BE2C (cell line): ENCODE data around the gene HOXB3.

Experiments used
- DNase-seq: peaks from one replicate; pipeline ENCODE4 v3.0.0-alpha.2; 2020
- H3K27me3 ChIP-seq: fragments of 250-450 bp; sonication (Bioruptor Pico); 2 replicates; pipeline ENCODE4 v1.5.1; 2020; ENCODE audit warnings: mild to moderate bottlenecking
- H3K36me3 ChIP-seq: fragments of 250-450 bp; sonication (Bioruptor Pico); 2 replicates; pipeline ENCODE4 v1.5.1; 2020; ENCODE audit warnings: mild to moderate bottlenecking
- H3K4me1 ChIP-seq: fragments of 250-450 bp; sonication (Bioruptor Pico); 2 replicates; pipeline ENCODE4 v1.5.1; 2020
- H3K4me3 ChIP-seq: 2 replicates; pipeline ENCODE4 v1.5.1; 2011; ENCODE audit warnings: low read depth, low read length
- H3K9me3 ChIP-seq: fragments of 250-450 bp; sonication (Bioruptor Pico); 2 replicates; pipeline ENCODE4 v1.5.1; 2020
- CTCF ChIP-seq: IDR thresholded peaks from 2 replicates; pipeline ENCODE4 v1.5.1; 2012; ENCODE audit warnings: mild to moderate bottlenecking, low read depth, low read length

Gene HOXB3

GRCh38 chr17:48546924-48547807 is 42.9 kb downstream of the HOXB3 start:
- no peak for TF ChIP-seq CTCF
- H3K9me3 ChIP-seq: no peaks in the 10 kb centered on the region; the same call in 1 of the 2 replicates
- no peak for DNase-seq
- H3K4me1 ChIP-seq: no peaks in the 10 kb centered on the region
- H3K4me3 ChIP-seq: no peak overlapping the region
- no peaks in the 10 kb centered on the region for H3K36me3 ChIP-seq
- peaks cover 92% of the 10 kb centered on the region for H3K27me3 ChIP-seq

- no peak overlapping the region for H3K4me3 ChIP-seq
- DNase-seq: no peak
Observed at GRCh38 chr17:48546137-48546923, 43.7 kb downstream of the HOXB3 start.

GRCh38 chr17:48545539-48545938 is 44.5 kb downstream of the HOXB3 start:
- Histone ChIP-seq H3K9me3 (no peaks in the 10 kb centered on the region), H3K4me3 (no peak overlapping the region), H3K36me3 (no peaks in the 10 kb centered on the region), H3K4me1 (no peaks in the 10 kb centered on the region), H3K27me3 (peaks cover 96% of the 10 kb centered on the region)
- no peak for DNase-seq
- TF ChIP-seq CTCF: no peak

More at GRCh38 chr17:48546137-48546923, 43.7 kb downstream of the HOXB3 start:
- H3K9me3 ChIP-seq: no peaks in the 10 kb centered on the region; the same call in 1 of the 2 replicates
- H3K36me3 ChIP-seq: no peaks in the 10 kb centered on the region
- H3K27me3 ChIP-seq: peaks cover 92% of the 10 kb centered on the region
- H3K4me1 ChIP-seq: no peaks in the 10 kb centered on the region
- TF ChIP-seq CTCF: no peak

GRCh38 chr17:48545022-48545375 is 45.0 kb downstream of the HOXB3 start, which contains the start of gene HOXB2:
HOXB2 (minus strand) TSS chr17:48545109; CDS start chr17:48544911, 198 bp downstream.
- TF ChIP-seq CTCF: no peak
- Histone ChIP-seq H3K4me1 (no peaks in the 10 kb centered on the region), H3K9me3 (no peaks in the 10 kb centered on the region), H3K36me3 (no peaks in the 10 kb centered on the region), H3K27me3 (peaks cover 96% of the 10 kb centered on the region), H3K4me3 (no peak within 1 kb of the TSS)
- no peak for DNase-seq

- no peak for TF ChIP-seq CTCF
- H3K36me3 ChIP-seq: no peaks in the 10 kb centered on the region
- DNase-seq: no peak
- H3K4me3 ChIP-seq: no peak overlapping the region
- H3K27me3 ChIP-seq: peaks cover 94% of the 10 kb centered on the region
- H3K9me3 ChIP-seq: no peaks in the 10 kb centered on the region
- H3K4me1 ChIP-seq: no peaks in the 10 kb centered on the region
Observed at GRCh38 chr17:48544349-48545021, 45.6 kb downstream of the HOXB3 start.
